GM21515 (cell line): ENCODE measurements around the gene ILDR2.

Experiments
- ATAC-seq: cut with Tn5 transposase; IDR thresholded peaks from one replicate; pipeline ENCODE4 v1.9.1; 2021; ENCODE audit not compliant: unreplicated experiment

ILDR2 gene

GRCh38 chr1:166925810-166926478, 49.4 kb downstream of the ILDR2 start:
- ATAC-seq, result no peak

GRCh38 chr1:166924823-166925541, 50.4 kb downstream of the ILDR2 start:
- peak; percentile 87 for ATAC-seq

- no peak for ATAC-seq
Measured at GRCh38 chr1:166920561-166921475, 54.5 kb downstream of the ILDR2 start.

DNA sequence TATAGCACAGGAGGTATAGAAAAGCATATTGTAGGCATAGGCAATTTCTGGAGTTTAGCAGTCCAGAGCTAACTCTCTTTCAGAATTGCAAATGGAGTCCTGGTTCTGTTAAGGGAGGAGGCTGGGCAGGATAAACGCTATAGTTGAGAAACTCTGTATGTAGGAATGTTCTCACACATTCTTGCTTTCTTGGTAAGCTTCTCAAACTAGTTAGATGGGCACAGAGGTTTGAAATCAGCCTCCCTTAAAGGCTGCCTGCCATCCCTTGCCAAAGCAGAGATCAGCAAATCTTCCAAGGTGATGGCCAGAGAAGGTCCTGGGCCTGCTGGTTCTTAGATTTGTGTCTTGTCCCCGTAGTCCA, 56.4 kb downstream of the ILDR2 start:
- no peak for ATAC-seq

DNA sequence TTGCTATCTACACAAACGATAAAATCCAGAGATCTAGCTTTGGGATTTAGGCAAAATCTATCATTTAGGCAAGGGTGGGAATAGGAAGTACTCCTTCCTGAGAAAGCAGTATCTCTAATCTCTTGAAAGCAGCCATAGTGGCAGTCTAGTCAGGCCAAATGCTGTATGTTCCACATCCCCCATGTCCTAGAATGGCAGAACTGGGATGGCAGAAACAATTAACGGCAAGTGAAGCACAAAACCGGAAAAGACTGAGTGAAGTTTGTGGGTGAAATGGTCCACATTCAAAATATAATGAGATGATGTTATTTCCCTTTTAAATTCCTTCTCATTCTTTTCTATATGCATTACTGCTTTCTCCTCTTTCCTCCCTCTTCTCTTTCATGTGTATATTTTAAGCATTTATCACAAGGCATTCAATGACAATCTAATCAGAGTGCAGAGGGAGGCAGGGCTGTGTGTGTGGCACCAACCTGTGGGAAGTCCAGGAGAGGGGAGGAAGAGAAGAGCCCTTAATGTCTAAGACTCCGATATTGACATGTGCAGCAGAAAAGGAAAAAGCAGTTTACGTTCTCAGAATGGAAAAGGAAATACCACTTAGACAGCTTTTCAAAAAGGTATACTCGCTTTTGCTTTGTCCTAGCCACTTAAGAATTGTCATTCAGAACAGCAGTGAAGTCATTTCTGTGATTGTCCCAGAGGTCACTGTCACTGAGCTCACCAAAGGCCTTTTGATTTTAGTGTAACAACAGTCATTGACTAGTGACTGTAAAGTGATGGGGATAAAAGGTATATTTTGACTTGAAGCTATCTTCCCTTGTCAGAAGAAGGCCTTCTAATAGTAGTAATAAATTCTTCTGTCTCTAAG, 57.0 kb downstream of the ILDR2 start:
- ATAC-seq, result no peak

GRCh38 chr1:166915941-166916340, 59.4 kb downstream of the ILDR2 start:
- ATAC-seq, result no peak

- ATAC-seq, result no peak
Measured at GRCh38 chr1:166915042-166915441, 60.3 kb downstream of the ILDR2 start.

DNA sequence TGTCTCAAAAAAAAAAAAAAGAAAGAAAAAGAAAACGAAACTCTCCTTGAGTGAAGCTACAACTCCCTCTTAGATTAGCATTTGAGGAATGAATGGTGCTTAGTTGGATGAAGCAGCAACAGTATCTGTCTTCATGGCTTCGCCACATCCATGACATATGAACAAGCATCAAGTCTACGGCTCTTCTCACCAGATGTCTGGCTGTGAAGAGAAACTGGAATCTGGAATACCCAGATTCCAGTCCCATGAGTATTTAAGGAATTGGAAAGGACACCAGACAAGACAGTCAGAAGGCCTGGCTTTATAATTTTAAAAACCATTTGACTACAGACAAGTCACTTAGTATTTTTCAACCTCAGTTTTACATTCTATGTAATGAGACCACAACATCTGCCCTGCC, 61.2 kb downstream of the ILDR2 start:
- no peak for ATAC-seq

DNA sequence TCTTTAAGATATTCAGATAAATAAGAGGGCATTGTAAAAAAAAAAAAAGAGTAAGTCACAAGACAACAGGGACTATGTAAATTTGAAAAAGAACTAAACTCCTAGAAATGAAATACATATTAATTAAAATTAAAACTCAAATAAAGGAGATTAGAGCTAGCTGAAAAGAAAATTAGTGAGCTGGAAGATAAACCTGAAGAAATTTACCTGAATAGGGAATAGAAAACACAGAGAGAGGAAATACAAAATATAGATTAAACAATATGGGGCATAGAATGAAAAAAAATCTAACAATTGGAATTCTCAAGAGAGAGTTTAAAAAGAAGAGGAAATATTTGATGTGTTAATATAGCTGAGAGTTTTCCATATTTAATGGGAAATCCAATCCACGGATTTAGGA, 63.7 kb downstream of the ILDR2 start:
- ATAC-seq, result no peak

- peak; percentile 88 for ATAC-seq
Measured at GRCh38 chr1:166910396-166910994, 64.8 kb downstream of the ILDR2 start.

DNA sequence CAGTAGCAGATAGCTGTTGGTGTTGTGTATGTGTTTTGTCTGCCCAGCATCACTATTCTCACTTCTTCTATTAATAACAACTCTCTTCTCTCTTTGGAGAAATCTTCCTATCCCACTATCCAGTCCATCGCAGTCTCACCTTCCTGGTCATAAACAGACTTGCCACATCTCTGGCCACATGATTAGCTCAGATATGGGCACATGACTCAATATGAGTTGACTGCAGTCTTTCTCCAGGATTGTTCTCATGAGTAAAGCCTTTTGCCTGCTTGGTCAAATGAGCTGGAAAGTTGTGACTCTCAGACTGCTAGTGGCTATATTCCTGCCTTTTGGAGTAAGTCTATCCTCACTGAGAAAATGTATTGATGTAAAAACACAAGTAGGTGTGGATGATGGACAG, 66.4 kb downstream of the ILDR2 start:
- no peak for ATAC-seq

- peak; percentile 55 for ATAC-seq
Measured at GRCh38 chr1:166907763-166908162, 67.6 kb downstream of the ILDR2 start.

- ATAC-seq, result no peak
Measured at GRCh38 chr1:166907051-166907450, 68.3 kb downstream of the ILDR2 start.

- no peak for ATAC-seq
Measured at GRCh38 chr1:166906647-166907046, 68.7 kb downstream of the ILDR2 start.

GRCh38 chr1:166905900-166906299, 69.4 kb downstream of the ILDR2 start:
- ATAC-seq, result no peak

- ATAC-seq, result no peak
Measured at GRCh38 chr1:166905136-166905535, 70.2 kb downstream of the ILDR2 start.

GRCh38 chr1:166903232-166903631, 72.1 kb downstream of the ILDR2 start:
- ATAC-seq, result no peak

GRCh38 chr1:166902279-166902678, 73.1 kb downstream of the ILDR2 start:
- no peak for ATAC-seq

DNA sequence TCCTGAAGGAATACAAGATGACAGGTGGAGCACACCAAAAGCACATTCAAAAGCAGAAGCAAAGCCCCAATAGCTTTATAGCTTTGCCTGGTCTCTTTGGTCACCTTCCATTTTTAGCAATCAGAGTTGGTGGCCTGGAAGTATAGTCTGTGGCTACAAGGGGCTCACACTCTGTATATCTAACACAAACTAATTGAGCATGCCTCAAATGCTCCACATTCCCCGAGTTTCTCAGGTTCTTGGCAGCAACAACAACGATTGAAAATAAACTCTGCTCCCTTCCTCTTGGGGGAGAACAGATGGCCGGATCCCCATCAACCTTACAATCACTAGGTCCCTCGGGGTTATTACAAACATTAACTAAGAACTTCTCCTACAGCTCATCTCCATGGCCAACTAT, 74.4 kb downstream of the ILDR2 start:
- no peak for ATAC-seq

- ATAC-seq, result no peak
Measured at GRCh38 chr1:166899769-166900168, 75.6 kb downstream of the ILDR2 start.
